ENCODE measurements around the gene EEF1AKMT1.
"Not testable (repeated sequence)": the region's sequence is repeated elsewhere in the genome, so short reads cannot be mapped to it uniquely, and the experiment has no call there.

Gene EEF1AKMT1

DNA sequence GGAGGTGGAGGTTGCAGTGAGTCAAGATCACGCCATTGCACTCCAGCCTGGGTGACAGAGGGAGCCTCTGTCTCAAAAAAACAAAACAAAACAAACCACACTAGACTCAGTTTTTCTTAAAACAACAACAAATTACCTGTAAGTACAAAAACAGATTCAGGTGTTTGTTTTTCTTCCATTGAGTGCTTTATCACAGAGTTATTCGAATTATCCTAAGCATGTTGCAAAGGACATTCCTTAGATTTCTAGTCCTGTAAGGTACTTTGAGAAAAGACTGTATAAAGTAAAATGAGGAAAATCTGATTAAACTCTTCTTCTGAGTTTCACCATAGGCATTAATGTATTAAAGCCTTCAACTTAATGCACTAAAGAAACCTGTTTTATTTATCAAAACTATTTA is 2.2 kb upstream of the EEF1AKMT1 start:
- no peak for DNase-seq

DNA sequence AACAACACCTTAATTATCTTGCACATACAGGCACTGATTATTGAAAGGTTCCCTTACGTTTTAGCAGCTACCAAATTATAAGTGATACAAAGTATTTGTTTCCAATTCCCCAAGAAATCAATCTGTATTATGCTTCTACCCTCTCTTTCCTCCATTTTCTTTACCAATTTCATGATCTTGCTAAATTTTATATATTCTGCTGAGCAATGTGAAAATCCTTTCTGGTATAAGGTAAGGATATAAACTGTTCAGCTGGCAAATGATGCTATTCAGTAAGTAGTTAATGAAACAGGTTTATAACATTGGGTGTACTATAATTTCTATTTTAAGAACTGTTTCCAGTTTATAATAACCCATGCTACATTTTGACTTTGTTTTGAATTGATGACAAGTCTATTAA is 985 bp upstream of the EEF1AKMT1 start:
- DNase-seq = no peak

DNA sequence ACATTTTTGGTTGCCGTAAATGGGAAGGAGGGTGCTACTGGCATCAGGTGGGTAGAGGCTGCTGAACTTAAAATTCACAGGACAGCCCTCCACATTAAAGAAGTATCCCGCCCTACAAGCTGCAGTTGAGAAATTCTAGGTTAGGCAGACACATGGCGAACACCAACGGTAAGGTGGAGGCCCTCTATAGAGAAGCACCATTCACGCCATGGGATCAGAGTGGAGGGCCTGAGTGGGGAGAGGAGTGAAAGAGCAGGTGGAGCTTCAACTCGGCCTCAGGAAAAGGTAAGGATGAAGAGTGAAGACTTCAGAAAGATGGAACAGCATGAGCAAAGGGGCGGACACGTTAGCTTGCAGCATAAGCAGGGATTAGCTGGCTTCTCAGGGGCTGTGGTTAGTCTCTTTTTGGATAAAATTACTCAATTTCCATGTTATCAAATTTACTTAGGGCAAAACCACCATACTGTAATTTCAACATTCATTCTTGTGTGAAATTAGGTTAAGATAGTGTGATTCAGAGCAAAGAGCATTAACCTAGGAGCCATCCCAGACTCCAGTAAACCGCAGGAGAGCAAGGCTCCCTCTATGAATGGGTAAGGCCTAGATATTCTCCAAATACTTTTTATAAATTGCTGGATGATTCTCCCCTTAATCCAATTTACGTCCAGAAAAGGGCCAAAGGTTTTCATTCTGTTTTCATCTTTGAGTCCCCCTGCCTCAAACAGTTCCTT is 1.2 kb downstream of the EEF1AKMT1 start:
- DNase-seq = no peak

DNA sequence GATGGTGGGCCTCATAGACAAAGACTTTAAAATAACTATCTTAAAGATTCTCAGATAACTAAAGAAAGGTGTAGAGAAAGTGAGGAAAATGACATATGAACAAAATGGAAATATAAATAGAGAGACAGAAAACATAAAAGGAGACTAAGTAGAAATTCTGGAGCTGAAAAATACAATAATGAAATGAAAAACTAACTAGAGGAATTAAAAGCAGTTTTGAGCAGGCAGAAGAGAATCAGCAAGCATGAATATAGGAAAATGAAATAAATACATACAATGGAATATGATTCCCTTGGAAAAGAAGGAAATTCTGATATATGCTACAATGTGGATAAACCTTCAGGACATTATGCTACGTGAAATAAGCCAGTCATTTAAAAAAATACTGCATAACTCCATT is 3.9 kb downstream of the EEF1AKMT1 start:
- DNase-seq = no peak

DNA sequence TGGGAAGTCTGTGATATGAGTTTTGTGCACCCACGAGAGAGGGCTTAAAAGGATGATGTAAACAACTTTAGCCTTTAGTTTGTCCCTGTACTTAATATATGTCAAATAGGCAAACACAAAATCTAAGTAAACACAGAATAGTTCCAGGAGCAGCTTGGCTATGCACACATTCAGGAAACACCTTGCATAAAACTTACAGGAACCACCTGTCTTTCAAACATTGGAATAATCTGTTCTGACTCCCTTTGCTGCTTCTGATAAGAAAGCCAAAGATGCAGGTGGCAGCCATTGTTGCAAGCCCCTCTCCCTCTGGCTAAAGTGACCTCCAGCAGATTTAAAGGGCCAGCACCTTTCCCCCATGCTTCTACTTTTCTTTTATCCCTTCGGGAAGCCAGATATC is 4.7 kb downstream of the EEF1AKMT1 start:
- DNase-seq = no peak

DNA sequence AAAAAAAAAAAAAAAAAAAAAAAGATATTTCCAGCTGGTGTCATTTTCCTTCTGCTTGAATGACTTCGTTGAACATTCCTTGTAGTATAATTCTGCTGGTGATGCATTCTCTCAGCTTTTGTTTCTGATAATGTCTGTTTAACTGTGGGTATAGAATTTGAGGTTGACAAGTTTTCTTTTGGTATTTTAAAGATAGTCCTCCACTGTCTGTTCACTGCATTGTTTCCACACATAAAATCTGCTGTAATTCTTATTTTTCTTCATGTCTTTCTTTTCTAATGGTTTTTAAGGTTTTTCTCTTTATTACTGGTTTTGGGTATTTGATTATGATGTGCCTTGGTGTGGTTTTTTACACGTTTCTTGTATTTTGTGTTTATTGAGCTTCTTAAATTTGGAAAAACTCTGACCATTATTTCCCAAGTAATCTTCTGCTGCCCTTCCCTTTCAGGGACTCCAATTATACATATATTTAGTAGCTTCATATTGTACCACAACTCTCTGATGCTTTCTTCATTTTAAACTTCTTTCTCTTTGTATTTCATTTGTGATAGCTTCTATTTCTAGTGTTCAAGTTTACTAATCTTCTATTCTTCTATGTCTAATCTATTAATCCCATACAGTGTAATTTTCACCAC is 6.3 kb downstream of the EEF1AKMT1 start:
- no peak for DNase-seq

DNA sequence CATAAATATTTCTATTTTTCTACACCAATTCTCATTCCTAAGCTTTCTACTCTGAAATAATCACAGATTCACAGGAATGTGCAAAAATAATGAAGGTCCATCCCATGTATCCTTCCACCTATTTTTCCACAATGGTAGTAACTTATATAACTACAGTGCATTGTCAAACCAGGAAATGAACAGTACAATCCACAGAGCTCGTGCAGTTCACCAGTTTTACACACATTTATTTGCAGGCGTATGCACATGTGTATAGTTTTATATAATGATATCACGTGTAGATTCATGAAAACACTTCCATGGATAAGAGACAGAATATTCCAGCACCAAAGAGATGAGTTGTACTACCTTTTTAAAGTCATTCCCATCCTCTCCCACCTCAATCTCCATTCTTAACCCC is 12.9 kb downstream of the EEF1AKMT1 start:
- DNase-seq = no peak

DNA sequence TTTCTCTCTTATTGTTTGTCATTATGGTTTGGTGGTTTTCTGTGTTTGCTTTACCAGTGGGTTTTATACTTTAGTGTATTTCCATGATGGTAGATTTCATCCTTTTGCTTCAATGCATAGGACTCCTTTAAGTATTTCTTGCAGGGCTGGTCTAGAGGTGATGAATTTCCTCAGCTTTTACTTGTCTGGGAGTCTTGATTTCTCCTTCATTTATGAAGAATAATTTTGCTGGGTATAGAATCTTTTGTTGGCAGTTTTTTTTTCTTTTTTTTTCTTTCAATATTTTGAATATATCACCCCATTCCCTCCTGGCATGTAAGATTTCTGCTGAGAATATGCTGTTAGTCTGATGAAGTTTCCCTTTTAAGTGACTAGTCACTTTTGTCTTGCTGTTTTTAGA is 19.8 kb downstream of the EEF1AKMT1 start:
- no peak for DNase-seq

DNA sequence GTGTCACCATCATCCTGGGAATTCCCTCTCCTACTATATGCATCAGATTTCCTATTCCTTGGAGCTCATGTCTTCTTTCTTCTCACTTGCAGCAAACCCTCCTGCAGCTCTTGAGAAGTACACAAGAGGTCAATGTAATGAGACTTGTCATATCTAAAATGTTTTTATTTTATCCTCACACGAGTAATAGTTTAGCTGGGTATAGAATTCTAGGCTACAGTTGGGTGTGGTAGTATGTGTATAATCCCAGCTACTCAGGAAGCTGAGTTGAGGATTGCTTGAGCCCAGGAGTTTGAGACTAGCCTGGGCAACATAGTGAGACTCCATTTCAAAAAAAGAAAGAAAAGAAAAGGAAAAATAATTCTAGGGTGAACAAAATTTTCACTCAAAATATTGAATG is 24.4 kb downstream of the EEF1AKMT1 start:
- no peak for DNase-seq

DNA sequence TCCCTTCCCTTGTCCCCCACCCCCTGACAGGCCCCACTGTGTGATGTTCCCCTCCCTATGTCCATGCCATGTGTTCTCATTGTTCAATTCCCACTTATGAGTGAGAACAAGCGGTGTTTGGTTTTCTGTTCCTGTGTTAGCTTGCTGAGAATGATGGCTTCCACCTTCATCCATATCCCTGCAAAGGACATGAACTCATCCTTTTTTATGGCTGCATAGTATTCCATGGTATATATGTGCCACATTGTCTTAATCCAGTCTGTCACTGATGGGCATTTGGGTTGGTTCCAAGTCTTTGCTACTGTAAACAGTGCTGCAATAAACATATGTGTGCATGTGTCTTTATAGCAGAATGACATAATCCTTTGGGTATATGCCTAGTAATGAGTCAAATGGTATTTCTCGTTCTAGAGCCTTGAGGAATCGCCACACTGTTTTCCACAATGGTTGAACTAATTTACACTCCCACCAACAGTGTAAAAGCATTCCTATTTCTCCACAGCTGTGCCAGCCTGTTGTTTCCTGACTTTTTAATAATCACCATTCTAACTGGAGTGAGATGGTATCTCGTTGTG is 29.8 kb downstream of the EEF1AKMT1 start:
- not testable (repeated sequence) for DNase-seq

DNA sequence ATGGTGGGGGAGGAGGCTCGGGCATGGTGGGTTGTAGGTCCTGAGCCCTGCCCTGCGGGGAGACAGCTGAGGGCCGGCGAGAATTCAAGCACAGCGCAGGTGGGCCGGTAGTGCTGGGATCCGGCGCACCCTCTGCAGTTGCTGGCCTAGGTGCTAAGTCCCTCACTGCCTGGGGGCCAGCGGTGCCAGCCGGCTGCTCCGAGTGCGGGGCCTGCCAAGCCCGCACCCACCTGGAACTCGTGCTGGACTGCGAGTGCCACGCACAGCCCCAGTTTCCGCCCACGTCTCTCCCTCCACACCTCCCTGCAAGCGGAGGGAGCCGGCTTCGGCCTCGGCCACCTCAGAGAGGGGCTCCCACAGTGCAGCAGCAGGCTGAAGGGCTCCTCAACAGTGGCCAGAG is 33.7 kb downstream of the EEF1AKMT1 start:
- no peak for DNase-seq

DNA sequence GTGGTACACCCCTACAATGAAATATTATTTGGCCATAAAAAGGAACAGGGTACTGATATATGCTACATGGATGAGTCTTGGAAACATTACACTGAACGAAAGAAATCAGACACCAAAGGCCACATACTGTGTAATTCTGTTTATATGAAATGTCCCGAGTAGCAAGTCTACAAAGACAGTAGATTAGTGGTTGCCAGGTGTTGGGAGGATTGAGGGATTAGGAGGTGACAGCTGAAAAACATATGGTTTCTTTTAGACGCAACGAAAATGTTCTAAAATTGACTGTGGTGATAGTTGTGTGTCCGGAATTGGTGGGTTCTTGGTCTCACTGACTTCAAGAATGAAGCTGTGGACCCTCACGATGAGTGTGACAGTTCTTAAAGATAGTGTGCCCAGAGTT is 35.1 kb downstream of the EEF1AKMT1 start:
- no peak for DNase-seq

DNA sequence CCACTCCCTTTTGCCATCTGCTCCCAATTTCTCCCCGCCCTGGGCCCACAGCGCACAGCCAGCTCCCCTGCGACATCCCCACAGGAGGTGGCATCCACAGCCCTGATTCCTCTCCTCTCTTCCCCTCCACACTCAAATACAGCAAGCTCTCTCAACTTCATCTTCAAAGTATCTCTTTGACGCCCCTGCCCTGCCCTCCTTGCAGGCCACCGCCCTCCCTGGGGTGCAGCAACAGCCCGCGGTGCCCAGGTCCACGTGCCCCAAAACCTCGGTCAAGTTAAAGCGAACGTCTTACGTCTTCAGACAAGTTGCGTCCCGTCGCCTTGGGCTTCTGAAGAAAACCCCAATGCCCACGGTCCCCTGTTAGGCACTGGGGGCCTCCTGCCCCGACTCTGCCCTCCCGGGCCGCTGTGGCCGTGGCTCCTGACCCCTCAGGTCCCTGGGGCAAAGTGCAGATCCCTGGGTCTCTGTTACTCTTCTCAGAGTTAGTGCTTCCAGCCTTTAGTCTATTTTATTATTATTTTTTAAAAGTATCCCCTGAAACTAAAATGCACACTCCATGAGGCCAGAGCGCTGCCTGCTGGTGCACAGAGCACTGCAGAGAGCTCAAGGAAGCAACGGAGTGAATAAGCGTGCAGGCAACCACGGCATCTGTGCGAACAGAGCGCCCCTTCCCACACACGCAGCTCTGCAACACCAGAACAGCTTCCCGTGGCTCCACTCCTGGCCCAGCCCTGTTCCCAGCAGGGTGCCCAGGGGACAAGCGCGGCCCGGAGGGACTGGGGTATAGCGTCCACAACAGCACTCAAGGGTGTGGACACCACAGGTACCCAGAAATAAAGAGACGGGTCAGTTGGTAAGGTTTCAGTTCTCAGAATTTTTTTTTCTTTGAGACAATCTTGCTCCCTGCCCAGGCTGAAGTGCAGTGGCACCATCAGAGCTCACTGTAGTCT is 43.9 kb downstream of the EEF1AKMT1 start:
- DNase-seq = no peak

DNA sequence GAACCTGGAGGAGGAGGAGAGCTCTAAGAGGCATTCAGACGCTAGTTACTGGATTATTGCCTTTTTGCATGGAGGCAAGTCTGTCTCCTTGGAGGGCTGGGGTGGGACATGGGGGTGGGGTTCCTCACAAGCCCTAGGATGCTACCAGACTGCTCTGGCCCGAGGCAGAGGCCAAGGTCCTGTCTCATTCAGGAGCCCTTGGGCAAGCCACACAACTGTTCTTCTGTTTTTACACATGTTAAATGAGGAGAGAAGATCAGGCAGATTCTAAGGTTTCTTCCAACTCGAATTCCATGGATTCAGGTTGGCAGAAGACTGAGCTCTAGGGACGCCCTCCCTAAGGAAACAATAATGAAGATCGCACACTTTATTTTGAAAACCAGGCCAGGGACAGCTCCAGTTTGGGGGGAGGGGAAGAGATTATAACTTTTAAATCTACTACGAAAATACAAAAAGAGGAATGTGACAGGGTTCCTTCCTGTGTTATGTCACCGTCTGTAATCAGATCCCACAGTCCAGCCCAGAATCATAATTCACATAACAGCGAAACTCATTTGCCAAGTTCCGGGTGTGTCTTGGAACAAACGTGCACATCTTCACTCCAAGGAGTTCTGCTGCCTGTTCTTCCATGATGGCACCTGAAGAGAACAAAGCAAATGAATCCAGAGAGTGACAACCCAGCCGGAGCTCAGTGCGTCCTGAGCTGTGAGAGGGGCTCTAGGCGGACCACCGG is 45.0 kb downstream of the EEF1AKMT1 start:
- no peak for DNase-seq

DNA sequence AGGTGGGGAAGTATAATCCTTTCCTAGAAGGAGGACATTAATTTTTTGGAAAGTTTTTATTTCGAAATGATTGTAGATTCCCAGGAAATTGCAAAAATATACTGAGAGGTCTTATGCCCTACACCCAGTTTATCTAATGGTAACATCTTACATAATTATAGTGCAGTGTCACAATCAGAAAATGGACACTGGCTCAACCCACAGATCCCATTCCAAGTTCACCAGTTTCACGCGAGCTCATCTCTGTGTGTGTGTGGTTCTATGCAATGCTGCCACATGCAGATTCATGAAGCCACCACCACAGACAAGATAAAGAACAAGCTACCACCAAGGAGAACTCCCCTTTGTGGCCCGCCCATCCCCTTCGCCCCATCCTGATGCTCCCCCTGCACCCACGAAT is 45.9 kb downstream of the EEF1AKMT1 start:
- DNase-seq = no peak

DNA sequence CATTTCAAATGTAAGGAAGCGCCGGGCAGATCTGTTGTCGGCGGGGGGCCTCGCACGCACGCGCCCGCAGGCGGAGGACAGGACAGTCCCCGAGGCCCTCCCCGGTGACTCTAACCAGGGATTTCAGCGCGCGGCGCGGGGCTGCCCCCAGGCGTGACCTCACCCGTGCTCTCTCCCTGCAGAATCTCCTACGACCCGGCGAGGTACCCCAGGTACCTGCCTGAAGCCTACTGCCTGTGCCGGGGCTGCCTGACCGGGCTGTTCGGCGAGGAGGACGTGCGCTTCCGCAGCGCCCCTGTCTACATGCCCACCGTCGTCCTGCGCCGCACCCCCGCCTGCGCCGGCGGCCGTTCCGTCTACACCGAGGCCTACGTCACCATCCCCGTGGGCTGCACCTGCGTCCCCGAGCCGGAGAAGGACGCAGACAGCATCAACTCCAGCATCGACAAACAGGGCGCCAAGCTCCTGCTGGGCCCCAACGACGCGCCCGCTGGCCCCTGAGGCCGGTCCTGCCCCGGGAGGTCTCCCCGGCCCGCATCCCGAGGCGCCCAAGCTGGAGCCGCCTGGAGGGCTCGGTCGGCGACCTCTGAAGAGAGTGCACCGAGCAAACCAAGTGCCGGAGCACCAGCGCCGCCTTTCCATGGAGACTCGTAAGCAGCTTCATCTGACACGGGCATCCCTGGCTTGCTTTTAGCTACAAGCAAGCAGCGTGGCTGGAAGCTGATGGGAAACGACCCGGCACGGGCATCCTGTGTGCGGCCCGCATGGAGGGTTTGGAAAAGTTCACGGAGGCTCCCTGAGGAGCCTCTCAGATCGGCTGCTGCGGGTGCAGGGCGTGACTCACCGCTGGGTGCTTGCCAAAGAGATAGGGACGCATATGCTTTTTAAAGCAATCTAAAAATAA is 52.1 kb downstream of the EEF1AKMT1 start:
- DNase-seq = no peak

DNA sequence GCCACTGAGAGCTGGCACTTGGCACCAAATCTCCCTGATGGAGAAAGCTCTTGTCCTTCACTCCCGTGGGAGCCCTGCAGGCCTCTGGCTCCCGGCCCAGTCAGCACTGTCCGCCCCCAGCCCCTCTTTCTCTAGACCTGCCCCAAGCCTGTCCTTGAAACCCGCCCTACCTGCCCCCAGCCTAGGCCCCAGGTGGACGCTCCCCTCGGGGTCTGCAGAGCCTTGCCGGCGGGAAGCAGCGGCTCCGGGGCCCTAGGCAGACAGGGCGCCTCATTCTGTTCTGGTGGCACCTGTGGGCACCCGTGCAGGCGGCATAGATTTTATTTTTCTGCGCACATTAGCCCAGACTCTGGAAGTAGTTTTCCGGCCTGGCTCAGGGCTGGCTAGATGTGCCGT is 52.7 kb downstream of the EEF1AKMT1 start:
- no peak for DNase-seq

DNA sequence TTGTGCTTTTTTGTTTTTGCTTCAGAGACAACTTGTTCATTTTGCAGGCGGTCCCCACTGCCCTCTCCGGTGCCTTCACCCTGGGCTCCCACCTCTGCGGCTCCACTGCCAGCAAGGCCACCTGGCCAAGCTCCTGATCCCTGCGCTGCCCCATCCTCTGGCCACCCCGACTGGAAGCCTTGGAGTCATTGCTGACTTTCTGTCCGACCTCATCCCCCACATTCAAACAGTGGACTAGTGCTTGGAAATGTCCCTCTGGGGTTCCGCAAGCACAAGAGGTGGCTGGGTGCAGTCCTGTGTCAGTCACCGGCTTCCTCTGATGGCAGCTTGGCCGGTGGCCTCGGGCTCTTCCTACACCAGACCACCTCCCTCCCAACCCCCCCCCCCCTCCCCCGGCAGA is 53.3 kb downstream of the EEF1AKMT1 start:
- no peak for DNase-seq

DNA sequence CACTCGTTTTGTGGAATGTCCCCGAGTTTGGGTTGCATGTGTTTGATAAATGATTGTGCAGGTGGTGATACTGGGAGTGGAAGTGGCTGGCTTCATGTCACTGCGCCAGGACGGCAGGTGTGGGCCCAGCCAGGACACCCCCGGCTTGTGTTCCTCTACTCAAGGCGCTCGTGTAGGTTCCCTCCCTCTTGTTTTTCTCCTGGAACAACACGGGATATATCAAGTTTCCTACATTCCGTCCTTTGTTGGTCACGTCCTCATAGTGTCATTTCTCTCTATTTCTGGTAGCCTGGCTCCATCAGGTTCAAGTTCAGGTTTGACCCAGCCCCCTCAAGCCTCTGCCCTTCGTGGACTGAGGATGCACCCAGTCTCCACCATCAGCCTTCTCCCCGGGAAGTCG is 54.0 kb downstream of the EEF1AKMT1 start:
- no peak for DNase-seq

DNA sequence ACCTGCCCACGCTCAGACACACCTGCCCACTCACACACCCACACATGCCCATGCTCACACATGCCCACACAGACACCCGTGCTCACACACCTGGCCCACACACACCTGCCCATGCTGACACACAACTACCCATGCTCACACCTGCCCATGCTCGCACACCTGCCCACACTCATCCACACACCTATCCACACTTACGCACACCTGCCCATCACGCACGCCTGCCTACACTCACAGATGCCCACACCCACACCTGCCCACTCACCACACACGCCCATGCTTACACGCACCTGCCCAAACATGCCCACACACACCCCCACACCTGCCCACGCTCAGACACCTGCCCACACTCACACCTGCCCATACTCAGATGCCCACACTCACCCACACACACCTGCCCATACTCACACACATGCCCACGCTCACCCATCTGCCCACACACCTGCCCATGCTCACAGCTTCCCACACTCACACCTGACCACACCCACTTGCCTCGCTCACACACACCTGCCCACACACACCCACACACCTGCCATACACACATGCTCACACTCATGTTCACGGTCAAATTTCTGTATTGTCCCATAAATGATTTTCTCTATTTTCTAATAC is 54.7 kb downstream of the EEF1AKMT1 start:
- no peak for DNase-seq
